ENCODE measurements around the gene MBL2.

The MBL2 gene

GRCh38 chr10:52779541-52780390, 7.2 kb upstream of the MBL2 start:
- peak; percentile 96 for TF ChIP-seq CTCF (IDR thresholded peaks at IDR 0.05)

- peak; percentile 60 for TF ChIP-seq CTCF (IDR thresholded peaks at IDR 0.05)
Measured at GRCh38 chr10:52778511-52779392, 6.2 kb upstream of the MBL2 start.

- no peak for TF ChIP-seq CTCF (IDR thresholded peaks at IDR 0.05)
Measured at GRCh38 chr10:52777414-52777813, 4.8 kb upstream of the MBL2 start.

GRCh38 chr10:52776471-52776903, 3.9 kb upstream of the MBL2 start:
- TF ChIP-seq CTCF (IDR thresholded peaks at IDR 0.05) = no peak

GRCh38 chr10:52775132-52775647, 2.6 kb upstream of the MBL2 start:
- no peak for TF ChIP-seq CTCF (IDR thresholded peaks at IDR 0.05)

GRCh38 chr10:52774600-52775106, 2.1 kb upstream of the MBL2 start:
- no peak for TF ChIP-seq CTCF (IDR thresholded peaks at IDR 0.05)

GRCh38 chr10:52774182-52774581, 1.6 kb upstream of the MBL2 start:
- TF ChIP-seq CTCF (IDR thresholded peaks at IDR 0.05) = no peak

All from LNCAP (cell line).